H9 (cell line): Measurements from ENCODE around the gene ZNF480. TPM values are rescaled to one million over a fixed set of nuclear protein-coding genes. Genes with fewer than 3 reads are reported as not detected.

ENCODE experiments used
- DNase-seq: peaks from one replicate; pipeline ENCODE4 v3.0.0-alpha.2; 2017
- H2AFZ ChIP-seq: one replicate; pipeline ENCODE4 v1.6.1; 2013; ENCODE audit warnings: mild to moderate bottlenecking, low read length, control low read depth, moderate library complexity
- H2AK5ac ChIP-seq: 2 replicates; pipeline ENCODE4 v1.6.1; 2013; ENCODE audit warnings: low read length, control low read depth, mixed read lengths; ENCODE audit not compliant: insufficient read length
- H2BK120ac ChIP-seq: one replicate; pipeline ENCODE4 v1.6.1; 2013; ENCODE audit warnings: low read depth, mild to moderate bottlenecking, low read length, control low read depth, inconsistent platforms; ENCODE audit not compliant: poor library complexity, severe bottlenecking
- H2BK12ac ChIP-seq: 2 replicates; pipeline ENCODE4 v1.6.1; 2013; ENCODE audit warnings: low read length, control low read depth, mixed read lengths, low read depth; ENCODE audit not compliant: insufficient read length
- H2BK15ac ChIP-seq: 2 replicates; pipeline ENCODE4 v1.6.1; 2013; ENCODE audit warnings: low read depth, low read length, control low read depth
- H2BK20ac ChIP-seq: one replicate; pipeline ENCODE4 v1.6.1; 2013; ENCODE audit warnings: low read depth, mild to moderate bottlenecking, low read length, control low read depth, inconsistent platforms; ENCODE audit not compliant: poor library complexity, severe bottlenecking
- H2BK5ac ChIP-seq: 2 replicates; pipeline ENCODE4 v1.6.1; 2013; ENCODE audit warnings: low read length, control low read depth, mixed read lengths; ENCODE audit not compliant: insufficient read length
- H3K14ac ChIP-seq: 2 replicates; pipeline ENCODE4 v1.6.1; 2013; ENCODE audit warnings: low read length, control low read depth; ENCODE audit not compliant: insufficient read depth
- H3K18ac ChIP-seq: 2 replicates; pipeline ENCODE4 v1.6.1; 2013; ENCODE audit warnings: low read depth, mild to moderate bottlenecking, mixed read lengths, low read length, control low read depth; ENCODE audit not compliant: insufficient read length
- H3K23ac ChIP-seq: 2 replicates; pipeline ENCODE4 v1.6.1; 2013; ENCODE audit warnings: low read length, control low read depth, mixed read lengths, low read depth; ENCODE audit not compliant: insufficient read length
- H3K23me2 ChIP-seq: 2 replicates; pipeline ENCODE4 v1.6.1; 2013; ENCODE audit warnings: low read depth, mild to moderate bottlenecking, mixed read lengths, low read length, control low read depth; ENCODE audit not compliant: insufficient read length, poor library complexity, severe bottlenecking
- H3K27ac ChIP-seq: 2 replicates; pipeline ENCODE4 v1.5.1; 2013; ENCODE audit warnings: low read length, control low read depth, mixed read lengths, low read depth; ENCODE audit not compliant: insufficient read length
- H3K27me3 ChIP-seq: 2 replicates; pipeline ENCODE4 v1.6.1; 2013; ENCODE audit warnings: low read length, control low read depth, inconsistent platforms; ENCODE audit not compliant: insufficient read depth
- H3K4ac ChIP-seq: 2 replicates; pipeline ENCODE4 v1.6.1; 2013; ENCODE audit warnings: low read depth, mild to moderate bottlenecking, control low read depth, inconsistent platforms, low read length, moderate library complexity
- H3K4me1 ChIP-seq: 2 replicates; pipeline ENCODE4 v1.6.1; 2013; ENCODE audit warnings: low read length, control low read depth, inconsistent platforms; ENCODE audit not compliant: insufficient read depth
- H3K4me2 ChIP-seq: 2 replicates; pipeline ENCODE4 v1.6.1; 2013; ENCODE audit warnings: low read length, control low read depth, mixed read lengths; ENCODE audit not compliant: insufficient read length, insufficient read depth
- H3K56ac ChIP-seq: 2 replicates; pipeline ENCODE4 v1.6.1; 2013; ENCODE audit warnings: low read depth, mild to moderate bottlenecking, mixed read lengths, low read length, control low read depth; ENCODE audit not compliant: insufficient read length
- H3K79me1 ChIP-seq: 2 replicates; pipeline ENCODE4 v1.6.1; 2013; ENCODE audit warnings: low read depth, mild to moderate bottlenecking, moderate library complexity, low read length, control low read depth, inconsistent platforms; ENCODE audit not compliant: insufficient read depth, poor library complexity, severe bottlenecking
- H3K79me2 ChIP-seq: 2 replicates; pipeline ENCODE4 v1.6.1; 2013; ENCODE audit warnings: low read length, control low read depth, inconsistent platforms; ENCODE audit not compliant: insufficient read depth
- H3K9ac ChIP-seq: 2 replicates; pipeline ENCODE4 v1.6.1; 2013; ENCODE audit warnings: low read length, control low read depth, mixed read lengths; ENCODE audit not compliant: insufficient read length; ENCODE audit errors: extremely low read depth
- H3K9me3 ChIP-seq: one replicate; pipeline ENCODE4 v1.6.1; 2013; ENCODE audit warnings: low read depth, low read length, inconsistent platforms; ENCODE audit not compliant: control insufficient read depth
- H3T11ph ChIP-seq: one replicate; pipeline ENCODE4 v1.6.1; 2013; ENCODE audit warnings: mild to moderate bottlenecking, low read length, control low read depth, inconsistent platforms
- H4K20me1 ChIP-seq: one replicate; pipeline ENCODE4 v1.6.1; 2013; ENCODE audit not compliant: control insufficient read depth, insufficient read length, insufficient read depth
- H4K5ac ChIP-seq: 2 replicates; pipeline ENCODE4 v1.6.1; 2013; ENCODE audit warnings: low read depth, mild to moderate bottlenecking, mixed read lengths, low read length, control low read depth; ENCODE audit not compliant: insufficient read length
- H4K8ac ChIP-seq: replicated peaks from 2 replicates; pipeline ENCODE4 v1.6.1; 2013; ENCODE audit warnings: low read length, control low read depth, mixed read lengths, low read depth; ENCODE audit not compliant: insufficient read length
- H4K91ac ChIP-seq: 2 replicates; pipeline ENCODE4 v1.6.1; 2013; ENCODE audit warnings: low read depth, mild to moderate bottlenecking, moderate library complexity, mixed read lengths, low read length, control low read depth; ENCODE audit not compliant: insufficient read length
- H3K27ac Mint-ChIP-seq, 3 experiments: 2 replicates in 2 of 3; 3 replicates in 1 of 3; pipeline ENCODE4 v1.8.0; 2020 to 2021; ENCODE audit warnings: mixed read lengths in 3 of 3, mild to moderate bottlenecking in 1 of 3, moderate library complexity in 1 of 3
- H3K27me3 Mint-ChIP-seq: 2 replicates; pipeline ENCODE4 v1.8.0; 2021; ENCODE audit warnings: low read depth, mild to moderate bottlenecking, moderate library complexity, mixed read lengths
- H3K36me3 Mint-ChIP-seq, 3 experiments: 2 replicates in 2 of 3; 3 replicates in 1 of 3; pipeline ENCODE4 v1.8.0; 2020 to 2021; ENCODE audit warnings: low read depth in 3 of 3, mixed read lengths in 3 of 3; ENCODE audit not compliant: insufficient read depth in 1 of 3
- H3K4me1 Mint-ChIP-seq, 2 experiments: 2 replicates each; pipeline ENCODE4 v1.8.0; 2020; ENCODE audit warnings: mixed read lengths in 2 of 2
- H3K4me3 Mint-ChIP-seq, 2 experiments: 2 replicates in 1 of 2; 3 replicates in 1 of 2; pipeline ENCODE4 v1.8.0; 2020 to 2021; ENCODE audit warnings: mild to moderate bottlenecking in 2 of 2, mixed read lengths in 2 of 2, moderate library complexity in 1 of 2
- H3K9me3 Mint-ChIP-seq, 2 experiments: 2 replicates in 1 of 2; 3 replicates in 1 of 2; pipeline ENCODE4 v1.8.0; 2020; ENCODE audit warnings: mild to moderate bottlenecking in 2 of 2, mixed read lengths in 2 of 2, moderate library complexity in 1 of 2
- CTCF ChIP-seq: fragments of 200-600 bp; sonication (generic); conservative IDR thresholded peaks from 3 replicates; pipeline ENCODE4 v1.8.0; 2021; ENCODE audit warnings: antibody characterized with exemption, mild to moderate bottlenecking
- WGBS: extraction: QIAGEN DNeasy Blood & Tissue Kit; methylation state at CpG from one replicate; pipeline ENCODE4 v1.1.7; 2013; ENCODE audit warnings: missing lambda C conversion rate, low lambda C conversion rate, mixed read lengths; ENCODE audit not compliant: insufficient read length; ENCODE audit errors: extremely low coverage; 5-methylcytosine and 5-hydroxymethylcytosine counted together
- total RNA-seq: library from RNA; stranded (reverse); gene quantifications from 2 replicates; pipeline ENCODE4 v1.2.1, GENCODE V29; 2021

The ZNF480 gene
- total RNA-seq, 1 experiment from 2014 or later: 42.5 TPM

GRCh38 chr19:52274191-52274590 is 22.8 kb upstream of the ZNF480 start:
- no peak overlapping the region for H3K27ac ChIP-seq
- H3K27ac Mint-ChIP-seq: 0 out of 7 replicates have a peak overlapping the region, but pooled peaks of 1 of the 3 experiments have one; percentile 36
- H3K27me3 ChIP-seq: no peaks in the 10 kb centered on the region
- H3K4ac ChIP-seq: no peak overlapping the region
- H3K79me1 ChIP-seq: peaks cover 26% of the 10 kb centered on the region
- no peaks in the 10 kb centered on the region for H3K4me1 ChIP-seq
- peaks cover 7 to 22% of the 10 kb centered on the region in 2 experiments for H3K9me3 Mint-ChIP-seq
- H2BK20ac ChIP-seq: no peak overlapping the region
- peaks cover 56 to 69% (median 62%) of the 10 kb centered on the region in 3 experiments for H3K36me3 Mint-ChIP-seq
- no CpG with 5 or more reads among the region's 5 CpGs for whole genome bisulfite sequencing
- H3K56ac ChIP-seq: no peak overlapping the region
- peaks cover 36 to 47% of the 10 kb centered on the region in 2 experiments for H3K4me1 Mint-ChIP-seq
- TF ChIP-seq CTCF: no peak
- no peak overlapping the region for H3K4me2 ChIP-seq
- peaks cover 6% of the 10 kb centered on the region for H3K23me2 ChIP-seq
- H3T11ph ChIP-seq: no peak overlapping the region
- H3K14ac ChIP-seq: no peak overlapping the region
- no peak overlapping the region for H3K18ac ChIP-seq
- no peaks in the 10 kb centered on the region for H4K20me1 ChIP-seq
- no peak for DNase-seq
- H2BK12ac ChIP-seq: no peak overlapping the region
- H3K9me3 ChIP-seq: no peaks in the 10 kb centered on the region
- no peak overlapping the region for H4K8ac ChIP-seq
- no peaks in the 10 kb centered on the region for H3K27me3 Mint-ChIP-seq
- no peak overlapping the region for H2AK5ac ChIP-seq
- no peak overlapping the region for H2BK15ac ChIP-seq
- H3K23ac ChIP-seq: no peak overlapping the region
- H3K79me2 ChIP-seq: peaks cover 62% of the 10 kb centered on the region
- no peak overlapping the region for H2AFZ ChIP-seq
- H2BK120ac ChIP-seq: no peak overlapping the region
- H3K9ac ChIP-seq: no peak overlapping the region
- H4K5ac ChIP-seq: no peak overlapping the region
- H3K4me3 Mint-ChIP-seq: peak overlapping the region in 1 of 2 experiments; percentile 7; a peak in 1 of 5 replicates
- no peak overlapping the region for H2BK5ac ChIP-seq
- H4K91ac ChIP-seq: no peak overlapping the region
